Measurements from ENCODE around the gene ZFHX3. TPM values are rescaled to one million over a fixed set of nuclear protein-coding genes. Genes with fewer than 3 reads are reported as not detected.

Gene ZFHX3
- total RNA-seq, 6 experiments from 2014 or later = 7.1 to 9.4 (median 7.7) TPM

GRCh38 chr16:72809446-72809845 lies 238.5 kb downstream of the ZFHX3 start:
- TF ChIP-seq CTCF (IDR thresholded peaks at IDR 0.05) (no peak), POLR2A (IDR thresholded peaks at IDR 0.05) (no peak)
- no peak overlapping the region for H3K27ac ChIP-seq
- H3K4me1 ChIP-seq = peaks cover 0 to 33% (median 7%) of the 10 kb centered on the region in 4 donors
- H3K27me3 ChIP-seq = no peaks in the 10 kb centered on the region
- H3K9me3 ChIP-seq = no peaks in the 10 kb centered on the region
- intact Hi-C loops (cut with DNase I) = no loop called here
- DNase-seq (no peak), ATAC-seq (no peak)
- H3K36me3 ChIP-seq = no peaks in the 10 kb centered on the region
- 91% methylated on average over 4 of the region's 4 CpGs for WGBS (ENCODE audit: insufficient coverage, low coverage, low lambda C conversion rate, missing lambda C conversion rate)
- H3K4me3 ChIP-seq = no peak overlapping the region

- Histone ChIP-seq H3K27ac (no peak overlapping the region), H3K4me1 (peaks cover 0 to 33% (median 7%) of the 10 kb centered on the region in 4 donors), H3K36me3 (no peaks in the 10 kb centered on the region), H3K9me3 (no peaks in the 10 kb centered on the region), H3K27me3 (no peaks in the 10 kb centered on the region), H3K4me3 (no peak overlapping the region)
- no peak for TF ChIP-seq CTCF (IDR thresholded peaks at IDR 0.05)
- TF ChIP-seq POLR2A (IDR thresholded peaks at IDR 0.05) = no peak
- ATAC-seq (no peak), DNase-seq (no peak)
- 100% methylated on average over 1 of the region's 1 CpG for WGBS (ENCODE audit: insufficient coverage, low coverage, low lambda C conversion rate, missing lambda C conversion rate)
- intact Hi-C loops (cut with DNase I) = no loop called here
Measured at GRCh38 chr16:72808754-72809153, 239.2 kb downstream of the ZFHX3 start.

DNA sequence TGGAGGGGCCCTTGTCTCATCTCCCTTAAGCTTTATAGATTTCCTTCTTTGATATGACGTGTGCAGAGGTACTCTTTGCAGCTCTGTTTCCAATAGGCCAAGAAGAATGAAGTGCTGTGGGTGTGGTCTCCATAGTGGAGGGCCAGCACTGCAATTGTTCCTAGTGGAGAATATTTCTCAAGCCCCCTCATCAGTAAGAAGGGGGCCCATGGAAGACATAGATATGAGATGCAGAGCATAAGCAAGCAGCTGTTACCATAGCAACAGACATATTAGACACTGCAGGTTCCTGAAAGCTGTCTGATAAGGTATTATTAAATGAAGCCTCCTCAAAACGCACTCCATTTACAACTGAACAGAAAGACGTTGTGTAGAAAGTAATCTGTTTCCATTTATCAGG lies 240.7 kb downstream of the ZFHX3 start:
- peaks cover 0 to 26% (median 7%) of the 10 kb centered on the region in 4 donors for H3K4me1 ChIP-seq
- H3K27ac ChIP-seq = no peak overlapping the region
- DNase-seq = no peak
- 92% methylated on average over 3 of the region's 3 CpGs for WGBS (ENCODE audit: insufficient coverage, low coverage, low lambda C conversion rate, missing lambda C conversion rate)
- H3K27me3 ChIP-seq = no peaks in the 10 kb centered on the region
- H3K9me3 ChIP-seq = no peaks in the 10 kb centered on the region
- H3K4me3 ChIP-seq = no peak overlapping the region
- H3K36me3 ChIP-seq = no peaks in the 10 kb centered on the region
- TF ChIP-seq CTCF (IDR thresholded peaks at IDR 0.05) (no peak), POLR2A (IDR thresholded peaks at IDR 0.05) (no peak)
- ATAC-seq = no peak
- intact Hi-C loops (cut with DNase I) = no loop called here

GRCh38 chr16:72805486-72805885 lies 242.4 kb downstream of the ZFHX3 start:
- H3K4me3 ChIP-seq = no peak overlapping the region
- no peak for DNase-seq
- intact Hi-C loops (cut with DNase I) = no loop called here
- no peaks in the 10 kb centered on the region for H3K36me3 ChIP-seq
- peaks cover 0 to 12% (median 0%) of the 10 kb centered on the region in 4 donors for H3K4me1 ChIP-seq
- no peak overlapping the region for H3K27ac ChIP-seq
- no peak for TF ChIP-seq POLR2A (IDR thresholded peaks at IDR 0.05)
- no peak for TF ChIP-seq CTCF (IDR thresholded peaks at IDR 0.05)
- 100% methylated on average over 1 of the region's 3 CpGs for WGBS (ENCODE audit: insufficient coverage, low coverage, low lambda C conversion rate, missing lambda C conversion rate)
- H3K27me3 ChIP-seq = no peaks in the 10 kb centered on the region
- ATAC-seq = no peak
- H3K9me3 ChIP-seq = no peaks in the 10 kb centered on the region

All from right lobe of liver (tissue), 6 donors.